Ishikawa (cell line): Measurements from ENCODE around the gene COL11A1.

ENCODE experiments used
- CEBPB ChIP-seq: IDR thresholded peaks from 2 replicates; pipeline ENCODE4 v1.6.1; 2012
- CREB1 ChIP-seq: IDR thresholded peaks from 2 replicates; pipeline ENCODE4 v1.6.1; 2012; ENCODE audit warnings: low read depth
- EGR1 ChIP-seq: IDR thresholded peaks from 2 replicates; pipeline ENCODE4 v1.6.1; 2012
- EP300 ChIP-seq: IDR thresholded peaks from 2 replicates; pipeline ENCODE4 v1.6.1; 2012; ENCODE audit warnings: borderline replicate concordance
- FOXM1 ChIP-seq: IDR thresholded peaks from 2 replicates; pipeline ENCODE4 v1.6.1; 2012; ENCODE audit warnings: low read depth, borderline replicate concordance
- NFIC ChIP-seq: IDR thresholded peaks from 2 replicates; pipeline ENCODE4 v1.6.1; 2012
- RAD21 ChIP-seq: IDR thresholded peaks from 2 replicates; pipeline ENCODE4 v1.6.1; 2012; ENCODE audit warnings: low read depth
- REST ChIP-seq: IDR thresholded peaks from 2 replicates; pipeline ENCODE4 v1.6.1; 2012; ENCODE audit warnings: low read depth, mild to moderate bottlenecking
- TAF1 ChIP-seq: IDR thresholded peaks from 2 replicates; pipeline ENCODE4 v1.6.1; 2012; ENCODE audit warnings: low read depth, mild to moderate bottlenecking
- TCF12 ChIP-seq: IDR thresholded peaks from 2 replicates; pipeline ENCODE4 v1.6.1; 2012; ENCODE audit warnings: low read depth
- TEAD4 ChIP-seq: IDR thresholded peaks from 2 replicates; pipeline ENCODE4 v1.6.1; 2012
- USF1 ChIP-seq: IDR thresholded peaks from 2 replicates; pipeline ENCODE4 v1.6.1; 2012
- YY1 ChIP-seq: IDR thresholded peaks from 2 replicates; pipeline ENCODE4 v1.6.1; 2012; ENCODE audit warnings: low read depth
- ZBTB7A ChIP-seq: IDR thresholded peaks from 2 replicates; pipeline ENCODE4 v1.6.1; 2012; ENCODE audit warnings: low read depth
- TF ChIP-seq, protein P1 (sequence below): IDR thresholded peaks from 2 replicates; pipeline ENCODE4 v1.6.1; 2012

Gene COL11A1

GRCh38 chr1:103109311-103109920 lies 1.1 kb upstream of the COL11A1 start:
- TF ChIP-seq NFIC: no peak
- no peak for TF ChIP-seq TEAD4
- no peak for TF ChIP-seq YY1
- TF ChIP-seq FOXM1: no peak
- no peak for TF ChIP-seq TAF1
- no peak for TF ChIP-seq EGR1
- TF ChIP-seq EP300: no peak
- no peak for TF ChIP-seq TCF12
- no peak for TF ChIP-seq CEBPB
- no peak for TF ChIP-seq USF1
- TF ChIP-seq RAD21: no peak
- no peak for TF ChIP-seq REST
- TF ChIP-seq, protein P1, sequence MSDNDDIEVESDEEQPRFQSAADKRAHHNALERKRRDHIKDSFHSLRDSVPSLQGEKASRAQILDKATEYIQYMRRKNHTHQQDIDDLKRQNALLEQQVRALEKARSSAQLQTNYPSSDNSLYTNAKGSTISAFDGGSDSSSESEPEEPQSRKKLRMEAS: no peak
- TF ChIP-seq CREB1: no peak

GRCh38 chr1:103107741-103108375 lies 464 bp downstream of the COL11A1 start:
- no peak for TF ChIP-seq RAD21
- TF ChIP-seq ZBTB7A: no peak
- TF ChIP-seq CEBPB: no peak
- TF ChIP-seq FOXM1: no peak
- no peak for TF ChIP-seq USF1
- TF ChIP-seq TCF12: no peak
- TF ChIP-seq NFIC: no peak
- TF ChIP-seq TEAD4: no peak
- no peak for TF ChIP-seq REST

DNA sequence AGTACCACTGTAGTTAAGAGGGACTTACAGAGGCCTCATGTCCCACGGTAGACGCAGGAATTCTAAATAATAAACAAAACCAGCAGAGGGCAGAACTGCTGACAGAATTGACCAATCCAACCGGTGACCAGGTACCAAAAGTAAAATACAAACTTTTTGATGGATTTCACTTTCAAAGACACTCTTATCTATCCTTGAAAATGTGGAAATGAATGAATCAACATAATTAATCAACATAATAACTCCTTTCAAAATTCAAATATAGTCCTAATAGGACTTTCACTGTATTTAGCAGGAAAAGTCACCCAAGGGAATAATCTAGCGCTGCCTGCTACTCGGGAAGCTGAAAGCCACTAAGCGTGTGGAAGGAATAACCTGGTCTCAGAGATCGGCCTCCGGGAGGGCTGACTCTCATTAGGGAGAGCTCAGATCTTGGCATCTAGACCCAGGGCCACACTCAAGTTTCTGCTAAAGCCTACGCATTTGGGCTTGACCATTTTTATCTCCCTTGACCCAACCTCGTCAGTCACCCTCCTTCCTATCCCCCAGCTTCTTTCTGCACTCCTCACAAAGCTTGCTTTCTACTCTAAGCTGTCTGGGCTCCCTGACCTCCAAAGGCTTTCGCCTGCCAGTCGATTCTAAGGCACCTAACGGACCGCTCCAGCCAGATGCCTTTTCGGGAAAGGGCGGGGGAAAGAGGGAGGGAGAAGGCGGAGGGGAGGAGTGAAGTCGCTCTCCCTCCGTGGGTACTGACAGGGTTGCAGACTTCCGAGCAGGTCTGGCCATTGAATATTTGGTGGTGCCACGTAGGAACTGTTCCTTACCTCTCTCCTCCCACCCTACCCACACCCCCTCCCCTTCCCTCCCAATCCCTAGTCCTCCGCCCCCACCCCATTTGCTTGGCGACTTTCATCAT lies 1.6 kb downstream of the COL11A1 start:
- no peak for TF ChIP-seq REST
- TF ChIP-seq RAD21: peak; percentile 54

DNA sequence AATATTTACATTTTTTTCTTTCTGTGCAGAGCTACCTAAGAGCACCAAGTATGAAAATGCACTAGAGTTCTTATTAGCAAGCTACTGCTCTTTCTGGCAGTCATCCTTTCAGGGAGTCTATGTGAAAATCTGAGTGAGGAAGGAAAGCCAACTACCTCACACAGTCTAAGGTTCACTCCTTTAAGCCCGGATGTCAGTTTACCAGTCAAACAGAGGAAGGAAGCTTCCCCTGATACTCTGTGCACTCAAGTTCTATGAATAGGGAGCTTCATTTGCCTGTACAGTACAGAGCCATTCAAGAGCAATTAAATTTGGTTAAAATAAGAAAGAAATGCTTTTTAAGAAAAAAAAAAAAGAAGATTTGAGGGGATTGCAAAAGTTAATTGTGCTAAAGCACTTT lies 6.9 kb downstream of the COL11A1 start:
- TF ChIP-seq RAD21: no peak
- TF ChIP-seq CEBPB: no peak
- no peak for TF ChIP-seq YY1
- no peak for TF ChIP-seq USF1
